ENCODE data around the gene IL37. TPM values are rescaled to one million over a fixed set of nuclear protein-coding genes. Genes with fewer than 3 reads are reported as not detected.

Gene IL37
- total and polyA plus RNA-seq, 2 donors (not counting 3 experiments of a cell fraction or from before 2014, with no cell fraction given), result not detected

DNA sequence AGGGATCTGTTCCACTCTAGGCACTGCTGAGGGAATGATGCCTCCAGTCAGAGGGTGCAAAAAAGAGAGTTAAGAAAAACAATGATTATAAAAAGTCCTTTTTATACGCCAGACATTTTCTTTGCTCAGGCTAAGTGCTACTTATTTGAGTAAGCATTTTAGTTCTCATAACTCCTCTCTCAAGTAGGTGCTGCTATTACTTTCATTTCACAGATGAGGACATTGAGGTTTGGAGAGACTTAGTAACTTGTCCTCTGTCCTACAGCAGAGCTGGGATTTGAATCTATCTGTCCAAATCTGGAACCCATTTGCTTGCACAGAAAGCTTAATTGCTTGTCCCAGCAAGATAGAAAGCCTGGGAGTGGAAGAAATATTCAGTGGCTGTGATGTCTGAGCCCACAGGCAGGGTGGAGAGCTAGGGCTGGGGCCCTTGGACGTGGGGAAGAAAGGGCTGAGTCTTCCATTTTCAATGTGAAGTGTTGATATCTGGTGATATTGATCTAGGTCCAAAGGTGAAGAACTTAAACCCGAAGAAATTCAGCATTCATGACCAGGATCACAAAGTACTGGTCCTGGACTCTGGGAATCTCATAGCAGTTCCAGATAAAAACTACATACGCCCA is 5.8 kb downstream of the IL37 start:
- Histone ChIP-seq H3K27ac (ENCODE audit: insufficient read depth, low read depth, low read length) (no peak overlapping the region), H2AFZ (ENCODE audit: low read depth, low read length) (no peak overlapping the region), H3K9me1 (replicated peaks; ENCODE audit: control insufficient read depth, extremely low read depth, insufficient read depth, low read length) (no peaks in the 10 kb centered on the region), H3K4me3 (replicated peaks in 1 of 3; ENCODE audit: insufficient read depth in 1 of 3, low read depth in 1 of 3, low read length in 3 of 3) (no peak overlapping the region), H3K36me3 (ENCODE audit: control insufficient read depth in 2 of 2, extremely low read depth in 1 of 2, insufficient read depth in 2 of 2, low read length in 2 of 2) (no peaks in the 10 kb centered on the region), H3K79me2 (ENCODE audit: control insufficient read depth, insufficient read depth, low read length) (no peaks in the 10 kb centered on the region), H3K9me3 (replicated peaks; ENCODE audit: control insufficient read depth, insufficient read depth, low read length) (no peaks in the 10 kb centered on the region), H4K20me1 (replicated peaks; ENCODE audit: control insufficient read depth, extremely low read depth, insufficient read depth, low read length) (no peaks in the 10 kb centered on the region), H3K4me1 (ENCODE audit: control insufficient read depth, extremely low read depth, insufficient read depth, low read length) (no peaks in the 10 kb centered on the region), H3K4me2 (ENCODE audit: insufficient read depth, low read length) (no peak overlapping the region), H3K9ac (replicated peaks; ENCODE audit: extremely low read depth, insufficient read depth, low read length) (no peak overlapping the region), H3K27me3 (ENCODE audit: control insufficient read depth in 2 of 2, insufficient read depth in 2 of 2, low read length in 2 of 2) (peaks cover 6 to 11% of the 10 kb centered on the region in 2 experiments)
- dilution Hi-C loops (cut with MboI; ENCODE audit: extremely low pct_ligation_motif_present, low sequenced_read_pairs) (no loop called here), intact Hi-C loops (cut with micrococcal nuclease) (no loop called here)
- TF ChIP-seq FOS (IDR thresholded peaks at IDR 0.05; ENCODE audit: borderline replicate concordance, insufficient read depth, low read length), result no peak
- TF ChIP-seq, protein P1, sequence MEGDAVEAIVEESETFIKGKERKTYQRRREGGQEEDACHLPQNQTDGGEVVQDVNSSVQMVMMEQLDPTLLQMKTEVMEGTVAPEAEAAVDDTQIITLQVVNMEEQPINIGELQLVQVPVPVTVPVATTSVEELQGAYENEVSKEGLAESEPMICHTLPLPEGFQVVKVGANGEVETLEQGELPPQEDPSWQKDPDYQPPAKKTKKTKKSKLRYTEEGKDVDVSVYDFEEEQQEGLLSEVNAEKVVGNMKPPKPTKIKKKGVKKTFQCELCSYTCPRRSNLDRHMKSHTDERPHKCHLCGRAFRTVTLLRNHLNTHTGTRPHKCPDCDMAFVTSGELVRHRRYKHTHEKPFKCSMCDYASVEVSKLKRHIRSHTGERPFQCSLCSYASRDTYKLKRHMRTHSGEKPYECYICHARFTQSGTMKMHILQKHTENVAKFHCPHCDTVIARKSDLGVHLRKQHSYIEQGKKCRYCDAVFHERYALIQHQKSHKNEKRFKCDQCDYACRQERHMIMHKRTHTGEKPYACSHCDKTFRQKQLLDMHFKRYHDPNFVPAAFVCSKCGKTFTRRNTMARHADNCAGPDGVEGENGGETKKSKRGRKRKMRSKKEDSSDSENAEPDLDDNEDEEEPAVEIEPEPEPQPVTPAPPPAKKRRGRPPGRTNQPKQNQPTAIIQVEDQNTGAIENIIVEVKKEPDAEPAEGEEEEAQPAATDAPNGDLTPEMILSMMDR (IDR thresholded peaks at IDR 0.05; ENCODE audit: extremely low read depth in 1 of 2, insufficient read depth in 1 of 2, low read depth in 1 of 2, low read length in 2 of 2), result no peak
- no peak for TF ChIP-seq GATA2 (IDR thresholded peaks at IDR 0.05; ENCODE audit: insufficient read depth, insufficient read length, low read depth, low read length)
- ChIA-PET POLR2A (no interaction called here), CTCF (no interaction called here)
- FAIRE-seq (no peak), DNase-seq (ENCODE audit: low read depth, low spot score) (no peak)
- no TSS peak for BruUV-seq (replicated peaks)

DNA sequence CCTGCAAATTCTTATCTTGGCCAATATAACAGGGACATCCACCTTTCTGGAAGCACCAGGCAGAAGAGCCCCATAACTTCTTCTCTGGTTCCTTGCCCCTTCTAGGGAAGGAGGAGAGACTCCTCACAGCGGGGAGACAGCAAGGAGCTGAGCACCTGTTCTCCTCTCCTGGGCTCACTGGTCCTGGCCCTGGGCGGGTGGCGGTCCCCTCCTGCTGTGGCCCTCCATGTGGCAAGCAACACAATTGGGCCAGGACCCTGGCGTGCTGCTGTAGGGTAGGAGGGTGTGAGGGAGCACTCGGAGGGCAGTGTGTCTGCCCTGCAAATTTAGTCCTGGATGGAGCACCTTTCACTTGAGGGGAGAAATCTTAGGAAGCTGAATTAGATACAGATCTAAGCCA is 6.9 kb downstream of the IL37 start:
- no peak overlapping the region for H3K27ac ChIP-seq (ENCODE audit: insufficient read depth, low read depth, low read length)
- ChIA-PET CTCF (interaction anchor here (0.8 to 2.2 kb wide), 3 partner anchors 24 to 41 kb away, joined by 3 to 7 read pairs (median 5); no protein-coding TSS in a partner anchor), POLR2A (no interaction called here)
- H4K20me1 ChIP-seq (replicated peaks; ENCODE audit: control insufficient read depth, extremely low read depth, insufficient read depth, low read length), result no peaks in the 10 kb centered on the region
- intact Hi-C loops (cut with micrococcal nuclease) (no loop called here), dilution Hi-C loops (cut with MboI; ENCODE audit: extremely low pct_ligation_motif_present, low sequenced_read_pairs) (no loop called here)
- H3K4me1 ChIP-seq (ENCODE audit: control insufficient read depth, extremely low read depth, insufficient read depth, low read length), result no peaks in the 10 kb centered on the region
- no peak overlapping the region for H2AFZ ChIP-seq (ENCODE audit: low read depth, low read length)
- no peaks in the 10 kb centered on the region for H3K36me3 ChIP-seq (ENCODE audit: control insufficient read depth in 2 of 2, extremely low read depth in 1 of 2, insufficient read depth in 2 of 2, low read length in 2 of 2)
- TF ChIP-seq FOS (IDR thresholded peaks at IDR 0.05; ENCODE audit: borderline replicate concordance, insufficient read depth, low read length) (no peak), GATA2 (IDR thresholded peaks at IDR 0.05; ENCODE audit: insufficient read depth, insufficient read length, low read depth, low read length) (no peak), MYC (IDR thresholded peaks at IDR 0.05; ENCODE audit: low read depth, low read length) (no peak), POLR2AphosphoS5 (IDR thresholded peaks at IDR 0.05; ENCODE audit: insufficient read depth, low read depth, low read length) (no peak), JUN (IDR thresholded peaks at IDR 0.05; ENCODE audit: borderline replicate concordance, insufficient read depth, insufficient read length, low read depth) (no peak), POLR2A (IDR thresholded peaks at IDR 0.05; ENCODE audit: low read depth, low read length) (no peak), EZH2 (IDR thresholded peaks at IDR 0.05; ENCODE audit: borderline replicate concordance, low read depth, low read length, severe bottlenecking) (no peak)
- TF ChIP-seq, protein P1 (IDR thresholded peaks at IDR 0.05; ENCODE audit: extremely low read depth in 1 of 2, insufficient read depth in 1 of 2, low read depth in 1 of 2, low read length in 2 of 2), result no peak
- TF ChIP-seq, protein P2, sequence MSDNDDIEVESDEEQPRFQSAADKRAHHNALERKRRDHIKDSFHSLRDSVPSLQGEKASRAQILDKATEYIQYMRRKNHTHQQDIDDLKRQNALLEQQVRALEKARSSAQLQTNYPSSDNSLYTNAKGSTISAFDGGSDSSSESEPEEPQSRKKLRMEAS (IDR thresholded peaks at IDR 0.05; ENCODE audit: insufficient read depth, insufficient read length), result no peak
- BruUV-seq (replicated peaks), result no TSS peak
- H3K79me2 ChIP-seq (ENCODE audit: control insufficient read depth, insufficient read depth, low read length), result no peaks in the 10 kb centered on the region
- no peaks in the 10 kb centered on the region for H3K9me3 ChIP-seq (replicated peaks; ENCODE audit: control insufficient read depth, insufficient read depth, low read length)
- H3K27me3 ChIP-seq (ENCODE audit: control insufficient read depth in 2 of 2, insufficient read depth in 2 of 2, low read length in 2 of 2), result peaks cover 3 to 10% of the 10 kb centered on the region in 2 experiments
- no peak overlapping the region for H3K9ac ChIP-seq (replicated peaks; ENCODE audit: extremely low read depth, insufficient read depth, low read length)
- no peak for FAIRE-seq
- H3K4me2 ChIP-seq (ENCODE audit: insufficient read depth, low read length), result no peak overlapping the region
- no peaks in the 10 kb centered on the region for H3K9me1 ChIP-seq (replicated peaks; ENCODE audit: control insufficient read depth, extremely low read depth, insufficient read depth, low read length)
- no peak overlapping the region for H3K4me3 ChIP-seq (replicated peaks in 1 of 3; ENCODE audit: insufficient read depth in 1 of 3, low read depth in 1 of 3, low read length in 3 of 3)
- DNase-seq (ENCODE audit: low read depth, low spot score), result no peak

Measured in endothelial cell of umbilical vein (primary cell).